ENCODE results near the gene TBC1D5.
"Not testable (repeated sequence)": the region's sequence is repeated elsewhere in the genome, so short reads cannot be mapped to it uniquely, and the experiment has no call there.

The TBC1D5 gene

DNA sequence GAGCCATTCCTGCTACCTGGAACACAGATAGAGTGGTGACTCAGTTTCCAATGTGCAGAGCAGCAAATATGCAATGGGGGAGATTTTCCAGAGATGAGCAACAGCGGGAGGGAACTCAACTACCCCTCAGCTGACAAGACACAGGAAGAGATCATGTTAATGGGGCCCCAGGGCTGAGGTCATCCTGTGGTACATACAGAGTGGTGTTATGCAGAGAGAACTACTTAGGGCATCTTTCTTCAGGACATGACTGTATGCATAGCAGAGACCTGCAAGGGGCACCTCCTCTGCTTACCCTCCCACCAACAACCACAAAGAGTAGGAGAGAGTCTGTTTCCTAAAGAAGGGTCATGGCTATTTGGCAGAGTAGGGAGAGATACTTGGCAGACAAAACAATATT, 6.8 kb upstream of the TBC1D5 start:
- no peak for DNase-seq

DNA sequence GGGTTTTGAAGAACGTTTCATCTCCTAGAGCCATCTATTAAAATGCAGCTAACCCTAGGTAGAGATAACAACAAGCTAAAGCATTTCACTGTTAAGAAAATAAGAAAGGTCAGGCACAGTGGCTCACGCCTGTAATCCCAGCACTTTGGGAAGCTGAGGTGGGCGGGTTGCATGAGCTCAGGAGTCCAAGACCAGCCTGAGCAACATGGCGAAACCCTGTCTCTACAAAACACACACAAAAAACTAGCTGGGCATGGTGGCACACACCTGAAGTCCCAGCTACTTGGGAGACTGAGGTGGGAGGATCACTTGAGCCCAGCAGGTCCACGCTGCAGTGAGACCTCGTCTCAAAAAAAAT, 5.4 kb upstream of the TBC1D5 start:
- no peak for DNase-seq

- no peak for DNase-seq
Observed at GRCh38 chr3:17747174-17747889, 4.9 kb upstream of the TBC1D5 start.

GRCh38 chr3:17745894-17746293, 3.5 kb upstream of the TBC1D5 start:
- DNase-seq, result no peak

DNA sequence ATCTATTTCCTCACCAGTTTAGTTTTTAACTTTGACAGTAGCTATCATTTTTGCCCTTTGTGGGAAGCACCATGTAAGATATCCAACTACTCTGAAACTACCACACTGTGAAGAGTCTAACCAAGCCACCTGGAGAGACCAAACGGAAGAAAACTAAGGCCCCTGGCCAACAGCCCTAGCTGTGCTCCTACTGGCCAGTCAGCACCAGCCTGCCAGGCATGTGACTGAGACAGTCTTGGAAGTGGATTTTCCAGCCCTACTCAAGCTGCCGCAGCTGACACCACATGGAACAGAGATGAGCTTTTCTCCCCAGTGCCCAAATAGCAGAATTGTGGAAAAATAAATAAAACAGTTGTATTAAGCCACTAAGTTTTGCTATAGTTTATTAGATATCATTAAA, 2.9 kb upstream of the TBC1D5 start:
- no peak for DNase-seq

DNA sequence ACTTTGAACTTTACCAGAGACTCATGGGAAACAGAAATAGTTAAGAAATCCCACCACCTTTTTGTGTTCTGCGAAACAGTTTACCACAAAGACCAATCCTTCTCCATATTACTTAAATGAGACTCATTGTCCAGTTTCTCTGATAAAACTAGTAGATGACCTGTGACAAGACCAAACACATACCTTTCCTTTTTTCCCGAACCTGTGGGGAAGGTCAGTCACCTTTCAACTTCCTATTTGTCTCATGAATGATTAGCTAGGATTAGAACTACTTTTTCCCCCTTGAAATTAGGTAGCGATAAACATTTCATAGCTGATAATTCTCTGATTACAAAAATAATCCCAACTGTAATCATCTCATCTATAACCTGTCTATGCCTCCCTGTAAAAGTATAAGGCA, 2.3 kb upstream of the TBC1D5 start:
- DNase-seq, result no peak

DNA sequence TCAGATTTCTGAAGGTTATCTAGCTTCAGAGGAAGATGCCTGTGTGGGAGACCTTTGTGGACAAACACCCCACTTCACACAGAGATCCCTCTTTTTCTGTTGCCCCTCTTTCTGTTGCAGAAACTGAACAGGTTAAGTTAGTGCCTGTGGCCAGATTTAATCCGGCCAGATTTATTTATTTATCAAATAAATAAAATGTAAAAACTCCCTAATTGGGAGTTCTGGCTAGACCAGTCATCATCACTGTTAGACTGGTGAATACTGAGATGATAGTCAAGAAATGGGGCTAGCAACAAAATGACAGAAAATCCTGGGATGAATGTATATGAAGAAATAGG, 1.2 kb upstream of the TBC1D5 start:
- DNase-seq, result no peak

DNA sequence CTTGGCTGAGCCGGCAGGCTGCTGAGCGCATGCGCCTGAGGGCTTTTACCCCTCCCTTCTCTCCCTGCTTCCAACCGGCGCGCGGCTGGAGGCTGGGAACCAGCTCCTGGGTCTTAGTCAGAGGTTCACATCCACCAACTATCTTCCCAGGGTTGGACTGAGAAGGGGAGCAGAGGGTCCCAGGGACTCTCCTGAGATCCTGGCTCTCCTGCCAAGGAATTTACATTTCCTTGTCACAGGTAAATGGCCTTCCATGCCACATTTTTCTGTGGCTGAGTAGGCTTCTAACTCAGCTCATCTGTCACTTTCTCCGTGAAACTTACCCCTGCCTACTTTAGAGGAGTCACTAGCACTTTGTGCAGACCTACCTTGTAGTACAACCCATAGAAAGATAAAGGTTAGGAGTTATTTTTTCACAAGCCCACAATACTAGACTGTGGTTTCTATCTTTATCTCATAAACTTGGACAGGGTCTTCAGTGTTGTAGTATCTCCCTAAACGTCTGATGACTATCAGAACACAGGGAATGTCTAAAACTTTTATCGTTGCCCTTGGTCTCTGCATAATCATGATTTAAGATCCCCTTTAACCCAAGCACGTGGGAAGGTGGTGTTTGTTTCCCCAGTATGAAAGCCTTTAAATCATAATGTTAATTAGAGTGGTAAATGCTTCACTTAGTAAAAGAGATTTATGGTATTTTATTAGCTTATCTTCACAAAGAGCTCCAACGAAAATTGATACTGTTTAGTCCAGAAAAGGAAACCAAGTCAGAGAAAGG, 638 bp upstream of the TBC1D5 start:
- DNase-seq, result peak; percentile 99

- DNase-seq, result no peak
Observed at GRCh38 chr3:17741621-17742101, 770 bp downstream of the TBC1D5 start.

GRCh38 chr3:17740721-17741141, 1.7 kb downstream of the TBC1D5 start:
- no peak for DNase-seq

GRCh38 chr3:17738921-17739320, 3.5 kb downstream of the TBC1D5 start:
- no peak for DNase-seq

DNA sequence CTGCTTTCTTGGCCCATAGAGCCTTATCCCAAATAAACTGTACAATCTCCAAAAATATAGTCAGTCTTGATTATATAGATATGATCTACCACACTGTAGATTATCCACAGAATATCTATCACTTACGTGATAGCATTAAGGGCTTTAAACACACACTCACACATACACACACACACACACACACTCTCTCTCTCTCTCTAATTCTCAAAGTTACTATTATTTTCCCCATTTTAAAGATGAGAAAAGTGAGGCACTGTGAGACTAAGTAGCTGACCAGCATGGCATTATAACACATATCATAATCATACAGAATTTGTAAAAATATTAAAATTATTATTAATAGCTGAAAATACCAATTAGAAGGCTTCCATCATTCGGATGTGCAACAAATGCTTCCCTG, 4.2 kb downstream of the TBC1D5 start:
- DNase-seq, result no peak

- DNase-seq, result no peak
Observed at GRCh38 chr3:17737591-17737990, 4.8 kb downstream of the TBC1D5 start.

DNA sequence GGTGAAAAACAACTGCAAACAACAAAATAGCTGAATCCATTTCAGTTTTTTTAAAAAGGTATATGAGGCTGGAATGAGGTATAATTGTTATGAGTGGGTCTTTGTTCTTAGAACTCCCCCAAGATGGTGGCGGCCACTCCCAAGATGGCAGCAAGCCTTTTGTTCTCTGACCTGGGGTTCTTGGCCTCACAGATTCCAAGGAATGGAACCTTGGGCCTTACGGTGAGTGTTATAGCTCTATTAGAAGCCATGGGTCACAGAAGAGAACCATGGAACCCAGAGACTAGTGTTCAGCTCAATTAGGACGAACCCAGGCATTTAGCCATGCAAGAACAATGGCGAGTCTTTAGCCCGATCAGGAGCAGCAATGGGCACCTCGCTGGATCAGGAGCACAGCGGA, 7.1 kb downstream of the TBC1D5 start:
- not testable (repeated sequence) for DNase-seq

DNA sequence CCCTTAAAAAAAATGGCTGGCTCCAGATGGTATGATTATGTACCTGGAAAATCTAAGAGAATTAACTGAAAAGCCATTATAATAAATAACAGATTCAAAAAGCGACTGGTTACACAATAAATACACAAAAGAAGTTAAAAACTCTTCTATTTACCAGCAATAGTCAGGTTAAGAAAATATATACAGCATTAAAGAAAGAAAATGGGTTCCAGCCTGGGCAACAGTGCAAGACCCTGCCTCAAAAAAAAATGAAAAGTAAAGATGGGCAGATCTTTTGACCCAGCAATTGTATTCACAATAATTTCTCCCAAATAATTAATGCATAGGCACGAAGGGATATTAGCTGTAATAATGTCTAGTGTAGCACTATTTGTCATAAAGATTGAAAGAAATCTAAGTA, 8.7 kb downstream of the TBC1D5 start:
- no peak for DNase-seq

DNA sequence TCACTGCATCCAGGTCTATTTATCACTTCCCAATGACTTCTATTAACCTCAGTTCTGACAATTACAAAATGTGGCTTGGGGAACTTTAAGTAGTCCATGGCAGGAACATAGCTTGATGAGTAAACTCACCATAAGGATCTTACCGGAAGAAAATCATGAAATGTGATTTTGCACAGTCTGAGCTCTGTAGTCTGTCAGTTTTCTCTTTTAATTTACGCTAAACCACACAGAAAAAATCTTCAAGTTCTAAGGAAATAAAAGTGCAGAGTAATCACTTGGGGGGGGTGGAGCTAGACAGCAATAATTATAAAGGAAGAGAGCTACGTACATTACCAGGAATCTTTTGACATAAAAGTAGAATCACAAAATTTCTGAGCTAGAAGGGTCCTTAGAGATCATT, 9.2 kb downstream of the TBC1D5 start:
- no peak for DNase-seq

GRCh38 chr3:17730318-17730967, 12.0 kb downstream of the TBC1D5 start:
- no peak for DNase-seq

DNA sequence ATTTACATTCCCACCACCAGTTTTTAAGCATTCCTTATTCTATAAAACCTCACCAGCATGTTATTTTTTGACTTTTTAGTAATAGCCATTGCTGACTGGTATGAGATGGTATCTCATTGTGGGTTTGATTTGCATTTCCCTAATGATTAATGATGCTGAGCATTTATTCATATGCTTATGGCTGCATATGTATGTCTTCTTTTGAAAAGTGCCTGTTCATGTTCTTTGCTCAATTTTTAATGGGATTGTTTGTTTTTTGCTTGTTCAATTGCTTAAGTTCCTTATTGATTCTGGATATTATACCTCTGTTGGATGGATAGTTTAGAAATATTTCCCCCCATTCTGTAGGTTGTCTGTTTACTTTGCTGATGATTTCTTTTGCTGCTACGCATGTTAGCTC, 16.1 kb downstream of the TBC1D5 start:
- no peak for DNase-seq

DNA sequence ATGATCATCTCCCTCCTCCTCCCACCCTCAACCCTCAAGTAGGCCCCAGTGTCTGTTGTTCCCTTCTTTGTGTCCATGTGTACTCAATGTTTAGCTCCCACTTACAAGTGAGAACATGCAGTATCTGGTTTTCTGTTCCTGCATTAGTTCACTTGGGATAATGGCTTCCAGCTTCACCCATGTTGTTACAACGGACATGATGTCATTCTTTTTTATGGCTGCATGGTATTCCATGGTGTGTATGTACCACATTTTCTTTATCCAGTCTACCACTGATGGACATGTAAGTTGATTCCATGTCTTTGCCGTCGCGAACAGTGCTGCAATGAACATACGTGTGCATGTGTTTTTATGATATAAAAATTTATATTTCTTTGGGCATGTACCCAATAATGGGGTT, 16.6 kb downstream of the TBC1D5 start:
- not testable (repeated sequence) for DNase-seq

GRCh38 chr3:17724948-17725347, 17.5 kb downstream of the TBC1D5 start:
- DNase-seq, result no peak

DNA sequence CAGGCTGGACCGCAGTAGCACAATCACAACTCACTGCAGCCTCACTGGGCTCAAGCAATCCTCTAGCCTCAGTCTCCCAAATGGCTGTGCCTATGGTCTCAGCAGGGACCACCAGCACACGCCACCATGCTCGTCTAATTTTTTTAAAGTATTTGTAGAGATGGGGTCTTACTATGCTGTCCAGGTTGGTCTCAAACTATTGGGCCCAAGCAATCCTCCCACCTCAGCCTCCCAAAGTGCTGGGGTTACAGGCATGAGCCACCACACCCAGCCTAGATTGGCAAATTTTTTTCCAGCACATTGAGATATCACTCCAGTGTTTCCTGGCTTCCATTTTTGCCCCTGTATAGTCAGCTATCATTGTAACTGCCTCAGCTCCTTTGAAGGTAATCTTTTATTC, 18.3 kb downstream of the TBC1D5 start:
- DNase-seq, result no peak

GRCh38 chr3:17717411-17717810, 25.0 kb downstream of the TBC1D5 start:
- DNase-seq, result no peak

GRCh38 chr3:17714473-17714872, 28.0 kb downstream of the TBC1D5 start:
- DNase-seq, result no peak

GRCh38 chr3:17709236-17709810, 33.1 kb downstream of the TBC1D5 start:
- no peak for DNase-seq

Measured in islet precursor cell (in vitro differentiated cells).